Keratinocyte (primary cell): ENCODE data around the gene WNT16.

Experiments
- EZH2 ChIP-seq: IDR thresholded peaks from one replicate; pipeline ENCODE4 v1.6.1; 2012; ENCODE audit warnings: inconsistent platforms, mild to moderate bottlenecking, low read length, moderate library complexity
- TF ChIP-seq, protein P1 (sequence below), 3 experiments: IDR thresholded peaks in 1 of 3; conservative IDR thresholded peaks in 1 of 3; optimal IDR thresholded peaks in 1 of 3; 2 replicates in 2 of 3; 3 replicates in 1 of 3; pipeline versions ENCODE3 to v1.5.1; 2011; ENCODE audit warnings: low read length in 3 of 3, mild to moderate bottlenecking in 3 of 3, moderate library complexity in 2 of 3, control low read depth in 1 of 3, inconsistent platforms in 1 of 3; ENCODE audit not compliant: insufficient read depth in 2 of 3; ENCODE audit errors: extremely low read depth in 1 of 3

DNA sequence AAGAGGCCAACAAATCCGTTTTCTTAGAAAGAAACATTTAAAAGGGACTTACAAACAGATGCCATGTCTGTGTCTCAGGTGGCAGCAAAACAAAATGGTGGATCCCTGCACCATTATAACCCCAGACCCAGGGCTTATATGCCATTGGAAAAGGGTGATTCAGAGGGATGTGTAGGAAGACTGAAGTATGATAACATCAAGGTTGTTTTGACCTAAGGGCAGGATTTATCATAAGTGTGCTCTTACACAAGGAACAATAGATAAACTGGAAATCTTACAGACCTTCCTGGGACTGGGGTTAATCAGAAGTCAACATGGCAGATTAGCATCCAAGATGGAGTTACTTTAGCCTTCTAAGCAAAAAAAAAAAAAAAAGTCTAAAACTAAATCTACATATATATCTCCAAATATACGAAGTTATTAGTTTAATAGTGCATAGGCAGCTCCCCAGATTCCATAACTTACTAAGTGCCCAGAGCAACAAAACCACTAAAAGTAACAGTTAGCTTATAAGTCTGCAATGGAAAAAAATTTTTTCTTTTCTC is 34.3 kb upstream of the WNT16 start:
- TF ChIP-seq, protein P1, sequence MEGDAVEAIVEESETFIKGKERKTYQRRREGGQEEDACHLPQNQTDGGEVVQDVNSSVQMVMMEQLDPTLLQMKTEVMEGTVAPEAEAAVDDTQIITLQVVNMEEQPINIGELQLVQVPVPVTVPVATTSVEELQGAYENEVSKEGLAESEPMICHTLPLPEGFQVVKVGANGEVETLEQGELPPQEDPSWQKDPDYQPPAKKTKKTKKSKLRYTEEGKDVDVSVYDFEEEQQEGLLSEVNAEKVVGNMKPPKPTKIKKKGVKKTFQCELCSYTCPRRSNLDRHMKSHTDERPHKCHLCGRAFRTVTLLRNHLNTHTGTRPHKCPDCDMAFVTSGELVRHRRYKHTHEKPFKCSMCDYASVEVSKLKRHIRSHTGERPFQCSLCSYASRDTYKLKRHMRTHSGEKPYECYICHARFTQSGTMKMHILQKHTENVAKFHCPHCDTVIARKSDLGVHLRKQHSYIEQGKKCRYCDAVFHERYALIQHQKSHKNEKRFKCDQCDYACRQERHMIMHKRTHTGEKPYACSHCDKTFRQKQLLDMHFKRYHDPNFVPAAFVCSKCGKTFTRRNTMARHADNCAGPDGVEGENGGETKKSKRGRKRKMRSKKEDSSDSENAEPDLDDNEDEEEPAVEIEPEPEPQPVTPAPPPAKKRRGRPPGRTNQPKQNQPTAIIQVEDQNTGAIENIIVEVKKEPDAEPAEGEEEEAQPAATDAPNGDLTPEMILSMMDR (optimal IDR thresholded peaks at IDR 0.05 in 1 of 3, IDR thresholded peaks at IDR 0.05 in 1 of 3, conservative IDR thresholded peaks at IDR 0.05 in 1 of 3; ENCODE audit: extremely low read depth in 1 of 3, insufficient read depth in 2 of 3, low read length in 3 of 3) = no peak
- no peak for TF ChIP-seq EZH2
